GM23338 (cell line): Measurements from ENCODE around the gene WDR1. TPM values are rescaled to one million over a fixed set of nuclear protein-coding genes. Genes with fewer than 3 reads are reported as not detected.

Experiments used
- ATAC-seq: fragments of 200-7000 bp; cut with Tn5 transposase; 3 replicates; pipeline ENCODE4 v1.9.1; 2020
- DNase-seq: peaks from one replicate; pipeline ENCODE4 v3.0.0-alpha.2; 2015; ENCODE audit warnings: low spot score
- H2AFZ ChIP-seq: fragments of 200-600 bp; sonication (generic); 2 replicates; pipeline ENCODE4 v1.8.0; 2016; ENCODE audit warnings: antibody characterized with exemption, mild to moderate bottlenecking, moderate library complexity
- H3F3A ChIP-seq: fragments of 200-600 bp; sonication (generic); replicated peaks from 2 replicates; pipeline ENCODE4 v1.8.0; 2017; ENCODE audit warnings: antibody characterized with exemption, mixed run types, low read depth
- H3K27ac ChIP-seq: fragments of 200-600 bp; sonication (generic); 2 replicates; pipeline ENCODE4 v1.6.1; 2016; ENCODE audit warnings: low read depth
- H3K27me3 ChIP-seq: fragments of 200-600 bp; sonication (generic); 2 replicates; pipeline ENCODE4 v1.8.0; 2016; ENCODE audit warnings: mild to moderate bottlenecking, mixed run types, moderate library complexity; ENCODE audit not compliant: insufficient read depth
- H3K36me3 ChIP-seq: fragments of 200-600 bp; sonication (generic); 2 replicates; pipeline ENCODE4 v1.8.0; 2016; ENCODE audit warnings: mild to moderate bottlenecking; ENCODE audit not compliant: insufficient read depth
- H3K4me1 ChIP-seq: fragments of 200-600 bp; sonication (generic); 2 replicates; pipeline ENCODE4 v1.8.0; 2016; ENCODE audit warnings: mild to moderate bottlenecking, moderate library complexity; ENCODE audit not compliant: insufficient read depth
- H3K4me2 ChIP-seq: fragments of 200-600 bp; sonication (generic); 2 replicates; pipeline ENCODE4 v1.7.1; 2017; ENCODE audit warnings: mixed run types
- H3K4me3 ChIP-seq: fragments of 200-600 bp; sonication (generic); 2 replicates; pipeline ENCODE4 v1.6.1; 2016; ENCODE audit warnings: mixed run types
- H3K79me2 ChIP-seq: fragments of 200-600 bp; sonication (generic); replicated peaks from 2 replicates; pipeline ENCODE4 v1.8.0; 2017; ENCODE audit warnings: mild to moderate bottlenecking; ENCODE audit not compliant: insufficient read depth
- H3K9me2 ChIP-seq: fragments of 200-600 bp; sonication (generic); 2 replicates; pipeline ENCODE4 v1.8.0; 2017; ENCODE audit not compliant: insufficient read depth
- H4K20me1 ChIP-seq: fragments of 200-600 bp; sonication (generic); replicated peaks from 2 replicates; pipeline ENCODE4 v1.8.0; 2017; ENCODE audit warnings: mild to moderate bottlenecking; ENCODE audit not compliant: insufficient read depth
- H3K27ac Mint-ChIP-seq: 2 replicates; pipeline ENCODE4 v1.8.0; 2020; ENCODE audit warnings: inconsistent platforms, mild to moderate bottlenecking, moderate library complexity, mixed read lengths
- H3K27me3 Mint-ChIP-seq: 3 replicates; pipeline ENCODE4 v1.8.0; 2022; ENCODE audit warnings: low read depth, mild to moderate bottlenecking, moderate library complexity, mixed read lengths, inconsistent platforms; ENCODE audit not compliant: insufficient read depth, poor library complexity
- H3K36me3 Mint-ChIP-seq: 3 replicates; pipeline ENCODE4 v1.8.0; 2021; ENCODE audit warnings: low read depth, mild to moderate bottlenecking, inconsistent platforms, moderate library complexity, mixed read lengths
- H3K4me1 Mint-ChIP-seq: 3 replicates; pipeline ENCODE4 v1.8.0; 2020; ENCODE audit warnings: mild to moderate bottlenecking, inconsistent platforms, mixed read lengths
- H3K4me3 Mint-ChIP-seq: 3 replicates; pipeline ENCODE4 v1.8.0; 2021; ENCODE audit warnings: moderate library complexity, mild to moderate bottlenecking, inconsistent platforms, mixed read lengths
- H3K9me3 Mint-ChIP-seq: 3 replicates; pipeline ENCODE4 v1.8.0; 2020; ENCODE audit warnings: moderate library complexity, mild to moderate bottlenecking, inconsistent platforms, mixed read lengths
- CREB1 ChIP-seq: fragments of 250-450 bp; sonication (Bioruptor Pico); IDR thresholded peaks from 2 replicates; pipeline ENCODE4 v1.5.0; 2020; ENCODE audit warnings: low read depth, mild to moderate bottlenecking, moderate library complexity
- EZH2phosphoT487 ChIP-seq: fragments of 200-600 bp; sonication (generic); IDR thresholded peaks from one replicate; pipeline ENCODE4 v1.8.1; 2018; ENCODE audit warnings: antibody characterized with exemption; ENCODE audit not compliant: unreplicated experiment
- JUNB ChIP-seq: IDR thresholded peaks from one replicate; pipeline ENCODE4 v1.6.1; 2016; ENCODE audit warnings: antibody characterized with exemption; ENCODE audit not compliant: unreplicated experiment
- NANOG ChIP-seq: IDR thresholded peaks from 2 replicates; pipeline ENCODE4 v1.6.1; 2016; ENCODE audit warnings: antibody characterized with exemption, borderline replicate concordance
- POLR2AphosphoS5 ChIP-seq: IDR thresholded peaks from 2 replicates; pipeline ENCODE4 v1.6.1; 2016; ENCODE audit warnings: antibody characterized with exemption, low read depth
- STAT1 ChIP-seq: IDR thresholded peaks from one replicate; pipeline ENCODE4 v1.6.1; 2016; ENCODE audit warnings: antibody characterized with exemption; ENCODE audit not compliant: unreplicated experiment
- ZNF114 ChIP-seq: fragments of 250-450 bp; sonication (Bioruptor Pico); IDR thresholded peaks from 2 replicates; pipeline ENCODE4 v1.5.0; 2020; ENCODE audit warnings: mild to moderate bottlenecking, moderate library complexity
- ZNF331 ChIP-seq: fragments of 250-450 bp; sonication (Bioruptor Pico); IDR thresholded peaks from 2 replicates; pipeline ENCODE4 v1.5.0; 2020; ENCODE audit warnings: low read depth, mild to moderate bottlenecking, moderate library complexity
- polyA plus RNA-seq: library from polyadenylated mRNA; unstranded; fragments of >200 nt; fragmentation: Nextera tagmentation; extraction: Ambion mirVana; gene quantifications from 2 replicates; pipeline ENCODE4 v1.2.1, GENCODE V29; 2016
- total RNA-seq: library from RNA; depleted of rRNA; stranded (reverse); fragments of >200 nt; shearing (Covaris generic); gene quantifications from 2 replicates; pipeline ENCODE4 v1.2.3, GENCODE V29; 2014
- TF ChIP-seq, protein P1 (sequence below): IDR thresholded peaks from 2 replicates; pipeline ENCODE4 v1.6.1; 2016; ENCODE audit warnings: antibody characterized with exemption
- TF ChIP-seq, protein P2 (sequence below), 2 experiments: fragments of 200-600 bp in 1 of 2; sonication (generic) in 1 of 2; conservative IDR thresholded peaks; 2 replicates each; pipeline versions ENCODE4 v1.5.1 to v1.6.1; 2016 to 2017; ENCODE audit warnings: antibody characterized with exemption in 2 of 2, low read depth in 2 of 2, mild to moderate bottlenecking in 2 of 2, moderate library complexity in 1 of 2
- TF ChIP-seq, protein P3 (sequence below): IDR thresholded peaks from one replicate; pipeline ENCODE4 v1.6.1; 2018; ENCODE audit warnings: antibody characterized with exemption; ENCODE audit not compliant: unreplicated experiment

Gene WDR1
- total and polyA plus RNA-seq, 2 experiments from 2014 or later, result 93.2 to 248 TPM

DNA sequence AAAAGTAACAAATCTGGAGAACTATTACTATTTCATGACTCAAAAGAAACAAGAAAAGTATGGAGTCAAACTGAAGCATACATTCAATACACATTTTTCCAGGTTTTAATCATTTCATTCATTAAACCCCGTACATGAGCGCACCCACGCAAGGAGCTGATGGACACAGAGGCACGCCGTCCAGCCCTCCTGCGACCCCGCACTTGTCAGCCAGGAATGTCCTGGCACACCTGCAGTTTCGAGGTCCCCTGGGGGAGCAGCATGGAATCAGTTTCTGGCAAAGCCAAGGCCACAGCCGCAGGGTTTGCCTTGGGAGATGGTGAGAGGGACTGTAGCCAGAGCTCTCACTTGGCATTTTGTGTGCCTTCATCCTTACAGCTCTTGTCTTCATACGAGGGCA lies 82.5 kb downstream of the WDR1 start:
- no peaks in the 10 kb centered on the region for H3K4me1 ChIP-seq
- no peaks in the 10 kb centered on the region for H3K36me3 Mint-ChIP-seq
- no peak overlapping the region for H3K4me3 ChIP-seq
- H2AFZ ChIP-seq, result no peak overlapping the region
- H3K4me1 Mint-ChIP-seq, result peaks cover 5% of the 10 kb centered on the region
- ATAC-seq (no peak; the same call in 2 of the 3 replicates), DNase-seq (no peak)
- no peaks in the 10 kb centered on the region for H3K9me2 ChIP-seq
- no peaks in the 10 kb centered on the region for H3F3A ChIP-seq
- no peaks in the 10 kb centered on the region for H3K27me3 ChIP-seq
- H3K27me3 Mint-ChIP-seq, result no peaks in the 10 kb centered on the region
- H3K27ac Mint-ChIP-seq, result no peak overlapping the region
- no peak overlapping the region for H3K27ac ChIP-seq
- H3K79me2 ChIP-seq, result no peaks in the 10 kb centered on the region
- H3K9me3 Mint-ChIP-seq, result no peaks in the 10 kb centered on the region
- TF ChIP-seq EZH2phosphoT487, result no peak
- TF ChIP-seq POLR2AphosphoS5, result no peak
- TF ChIP-seq CREB1 (CRISPR knock-in tag), result no peak
- TF ChIP-seq, protein P1, sequence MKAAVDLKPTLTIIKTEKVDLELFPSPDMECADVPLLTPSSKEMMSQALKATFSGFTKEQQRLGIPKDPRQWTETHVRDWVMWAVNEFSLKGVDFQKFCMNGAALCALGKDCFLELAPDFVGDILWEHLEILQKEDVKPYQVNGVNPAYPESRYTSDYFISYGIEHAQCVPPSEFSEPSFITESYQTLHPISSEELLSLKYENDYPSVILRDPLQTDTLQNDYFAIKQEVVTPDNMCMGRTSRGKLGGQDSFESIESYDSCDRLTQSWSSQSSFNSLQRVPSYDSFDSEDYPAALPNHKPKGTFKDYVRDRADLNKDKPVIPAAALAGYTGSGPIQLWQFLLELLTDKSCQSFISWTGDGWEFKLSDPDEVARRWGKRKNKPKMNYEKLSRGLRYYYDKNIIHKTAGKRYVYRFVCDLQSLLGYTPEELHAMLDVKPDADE, result no peak
- no peak for TF ChIP-seq STAT1
- no peak overlapping the region for H3K4me2 ChIP-seq
- no peaks in the 10 kb centered on the region for H4K20me1 ChIP-seq
- no peaks in the 10 kb centered on the region for H3K36me3 ChIP-seq
- H3K4me3 Mint-ChIP-seq, result no peak overlapping the region

DNA sequence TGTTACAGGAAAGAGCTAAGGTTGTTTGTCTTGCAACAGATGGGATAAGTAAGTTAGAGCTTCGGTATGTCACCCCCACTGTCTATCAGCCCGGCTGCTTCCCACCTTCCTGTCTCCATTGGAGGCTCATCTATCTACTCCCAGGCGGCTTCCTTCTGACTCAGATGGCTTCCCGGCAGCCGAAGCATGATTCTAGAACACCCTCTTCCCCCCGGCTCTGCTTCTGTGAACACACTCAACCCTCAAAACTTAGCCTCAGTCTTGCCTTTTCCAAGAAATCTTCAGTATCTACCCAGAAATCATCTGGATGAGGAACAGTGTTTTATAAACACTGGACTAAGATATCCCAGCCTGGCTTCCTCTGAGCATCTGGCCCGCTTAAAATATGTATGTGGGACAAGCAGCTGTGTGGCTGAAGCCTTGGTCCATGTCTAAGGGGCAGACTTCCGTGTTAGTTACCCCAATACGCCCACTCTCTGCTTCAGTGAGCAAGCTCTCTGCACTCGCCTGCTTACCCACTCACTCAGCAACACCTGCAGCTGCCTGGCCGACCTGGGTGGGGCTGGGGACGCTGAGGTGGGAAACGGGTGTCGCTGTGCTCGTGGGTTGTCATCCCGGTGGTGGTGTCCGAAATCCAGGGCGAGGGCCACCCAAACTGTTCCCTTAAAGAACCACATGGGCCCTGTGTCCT lies 83.3 kb downstream of the WDR1 start:
- H3K4me2 ChIP-seq, result no peak overlapping the region
- H3K27ac Mint-ChIP-seq, result no peak overlapping the region
- no peak for DNase-seq
- peaks cover 5% of the 10 kb centered on the region for H3K4me1 Mint-ChIP-seq
- H3K4me1 ChIP-seq, result no peaks in the 10 kb centered on the region
- no peaks in the 10 kb centered on the region for H3K27me3 ChIP-seq
- H3K27me3 Mint-ChIP-seq, result no peaks in the 10 kb centered on the region
- H3K9me2 ChIP-seq, result no peaks in the 10 kb centered on the region
- H3K4me3 ChIP-seq, result no peak overlapping the region
- no peak overlapping the region for H3K27ac ChIP-seq
- no peaks in the 10 kb centered on the region for H3K36me3 Mint-ChIP-seq
- no peak for ATAC-seq
- H3K9me3 Mint-ChIP-seq, result no peaks in the 10 kb centered on the region
- H3K36me3 ChIP-seq, result no peaks in the 10 kb centered on the region
- H3F3A ChIP-seq, result no peaks in the 10 kb centered on the region
- no peak overlapping the region for H3K4me3 Mint-ChIP-seq
- no peaks in the 10 kb centered on the region for H3K79me2 ChIP-seq
- 0 out of 2 replicates have a peak overlapping the region, but pooled peaks have one; percentile 43 for H2AFZ ChIP-seq
- no peaks in the 10 kb centered on the region for H4K20me1 ChIP-seq
- TF ChIP-seq, protein P2, sequence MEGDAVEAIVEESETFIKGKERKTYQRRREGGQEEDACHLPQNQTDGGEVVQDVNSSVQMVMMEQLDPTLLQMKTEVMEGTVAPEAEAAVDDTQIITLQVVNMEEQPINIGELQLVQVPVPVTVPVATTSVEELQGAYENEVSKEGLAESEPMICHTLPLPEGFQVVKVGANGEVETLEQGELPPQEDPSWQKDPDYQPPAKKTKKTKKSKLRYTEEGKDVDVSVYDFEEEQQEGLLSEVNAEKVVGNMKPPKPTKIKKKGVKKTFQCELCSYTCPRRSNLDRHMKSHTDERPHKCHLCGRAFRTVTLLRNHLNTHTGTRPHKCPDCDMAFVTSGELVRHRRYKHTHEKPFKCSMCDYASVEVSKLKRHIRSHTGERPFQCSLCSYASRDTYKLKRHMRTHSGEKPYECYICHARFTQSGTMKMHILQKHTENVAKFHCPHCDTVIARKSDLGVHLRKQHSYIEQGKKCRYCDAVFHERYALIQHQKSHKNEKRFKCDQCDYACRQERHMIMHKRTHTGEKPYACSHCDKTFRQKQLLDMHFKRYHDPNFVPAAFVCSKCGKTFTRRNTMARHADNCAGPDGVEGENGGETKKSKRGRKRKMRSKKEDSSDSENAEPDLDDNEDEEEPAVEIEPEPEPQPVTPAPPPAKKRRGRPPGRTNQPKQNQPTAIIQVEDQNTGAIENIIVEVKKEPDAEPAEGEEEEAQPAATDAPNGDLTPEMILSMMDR (conservative IDR thresholded peaks at IDR 0.05; ENCODE audit: low read depth in 2 of 2), result no peak
- no peak for TF ChIP-seq JUNB
- TF ChIP-seq ZNF331 (CRISPR knock-in tag), result no peak
- no peak for TF ChIP-seq STAT1
- TF ChIP-seq, protein P3, sequence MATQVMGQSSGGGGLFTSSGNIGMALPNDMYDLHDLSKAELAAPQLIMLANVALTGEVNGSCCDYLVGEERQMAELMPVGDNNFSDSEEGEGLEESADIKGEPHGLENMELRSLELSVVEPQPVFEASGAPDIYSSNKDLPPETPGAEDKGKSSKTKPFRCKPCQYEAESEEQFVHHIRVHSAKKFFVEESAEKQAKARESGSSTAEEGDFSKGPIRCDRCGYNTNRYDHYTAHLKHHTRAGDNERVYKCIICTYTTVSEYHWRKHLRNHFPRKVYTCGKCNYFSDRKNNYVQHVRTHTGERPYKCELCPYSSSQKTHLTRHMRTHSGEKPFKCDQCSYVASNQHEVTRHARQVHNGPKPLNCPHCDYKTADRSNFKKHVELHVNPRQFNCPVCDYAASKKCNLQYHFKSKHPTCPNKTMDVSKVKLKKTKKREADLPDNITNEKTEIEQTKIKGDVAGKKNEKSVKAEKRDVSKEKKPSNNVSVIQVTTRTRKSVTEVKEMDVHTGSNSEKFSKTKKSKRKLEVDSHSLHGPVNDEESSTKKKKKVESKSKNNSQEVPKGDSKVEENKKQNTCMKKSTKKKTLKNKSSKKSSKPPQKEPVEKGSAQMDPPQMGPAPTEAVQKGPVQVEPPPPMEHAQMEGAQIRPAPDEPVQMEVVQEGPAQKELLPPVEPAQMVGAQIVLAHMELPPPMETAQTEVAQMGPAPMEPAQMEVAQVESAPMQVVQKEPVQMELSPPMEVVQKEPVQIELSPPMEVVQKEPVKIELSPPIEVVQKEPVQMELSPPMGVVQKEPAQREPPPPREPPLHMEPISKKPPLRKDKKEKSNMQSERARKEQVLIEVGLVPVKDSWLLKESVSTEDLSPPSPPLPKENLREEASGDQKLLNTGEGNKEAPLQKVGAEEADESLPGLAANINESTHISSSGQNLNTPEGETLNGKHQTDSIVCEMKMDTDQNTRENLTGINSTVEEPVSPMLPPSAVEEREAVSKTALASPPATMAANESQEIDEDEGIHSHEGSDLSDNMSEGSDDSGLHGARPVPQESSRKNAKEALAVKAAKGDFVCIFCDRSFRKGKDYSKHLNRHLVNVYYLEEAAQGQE, result no peak
- TF ChIP-seq ZNF114, result no peak
- no peak for TF ChIP-seq CREB1 (CRISPR knock-in tag)
- TF ChIP-seq, protein P1, result no peak
- no peak for TF ChIP-seq POLR2AphosphoS5
- no peak for TF ChIP-seq EZH2phosphoT487
- TF ChIP-seq NANOG, result no peak
